Testis (tissue), 2 donors: ENCODE measurements around the gene SLC2A5.

ENCODE experiments used
- POLR2A ChIP-seq: fragments of 450-650 bp; IDR thresholded peaks from one replicate; pipeline ENCODE4 v1.6.1; 2017; ENCODE audit warnings: antibody characterized with exemption, mild to moderate bottlenecking, moderate library complexity
- TF ChIP-seq, protein P1 (sequence below), 3 experiments: fragments of 450-650 bp in 2 of 3; fragments of 200-600 bp in 1 of 3; sonication (generic) in 1 of 3; IDR thresholded peaks; one replicate each; pipeline ENCODE4 v1.5.1; 2016 to 2019; ENCODE audit warnings: antibody characterized with exemption in 3 of 3, mild to moderate bottlenecking in 2 of 3, moderate library complexity in 1 of 3

DNA sequence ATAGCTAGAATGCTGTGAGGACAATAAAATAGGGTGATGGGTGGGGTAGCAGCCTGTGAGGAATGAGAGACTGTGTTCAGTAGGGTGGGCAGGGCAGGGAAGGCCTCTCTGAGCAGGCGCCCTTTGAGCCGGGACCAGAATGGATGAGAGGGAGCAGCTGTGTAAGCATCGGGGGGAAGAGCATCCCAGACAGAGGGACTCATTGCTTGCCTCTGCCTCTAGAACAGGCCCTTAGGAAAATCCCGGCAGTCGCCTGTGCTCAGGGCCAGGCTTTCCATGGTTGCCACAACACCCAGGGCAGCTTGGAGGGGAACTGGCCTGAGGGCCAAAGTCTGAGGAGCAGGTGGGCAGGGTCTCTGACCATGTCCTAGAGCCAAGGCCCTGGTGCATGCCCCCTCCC, 44.0 kb downstream of the SLC2A5 start:
- TF ChIP-seq, protein P1, sequence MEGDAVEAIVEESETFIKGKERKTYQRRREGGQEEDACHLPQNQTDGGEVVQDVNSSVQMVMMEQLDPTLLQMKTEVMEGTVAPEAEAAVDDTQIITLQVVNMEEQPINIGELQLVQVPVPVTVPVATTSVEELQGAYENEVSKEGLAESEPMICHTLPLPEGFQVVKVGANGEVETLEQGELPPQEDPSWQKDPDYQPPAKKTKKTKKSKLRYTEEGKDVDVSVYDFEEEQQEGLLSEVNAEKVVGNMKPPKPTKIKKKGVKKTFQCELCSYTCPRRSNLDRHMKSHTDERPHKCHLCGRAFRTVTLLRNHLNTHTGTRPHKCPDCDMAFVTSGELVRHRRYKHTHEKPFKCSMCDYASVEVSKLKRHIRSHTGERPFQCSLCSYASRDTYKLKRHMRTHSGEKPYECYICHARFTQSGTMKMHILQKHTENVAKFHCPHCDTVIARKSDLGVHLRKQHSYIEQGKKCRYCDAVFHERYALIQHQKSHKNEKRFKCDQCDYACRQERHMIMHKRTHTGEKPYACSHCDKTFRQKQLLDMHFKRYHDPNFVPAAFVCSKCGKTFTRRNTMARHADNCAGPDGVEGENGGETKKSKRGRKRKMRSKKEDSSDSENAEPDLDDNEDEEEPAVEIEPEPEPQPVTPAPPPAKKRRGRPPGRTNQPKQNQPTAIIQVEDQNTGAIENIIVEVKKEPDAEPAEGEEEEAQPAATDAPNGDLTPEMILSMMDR (IDR thresholded peaks at IDR 0.05): no peak
- no peak for TF ChIP-seq POLR2A
